ENCODE results near the gene DLG2.

DNA sequence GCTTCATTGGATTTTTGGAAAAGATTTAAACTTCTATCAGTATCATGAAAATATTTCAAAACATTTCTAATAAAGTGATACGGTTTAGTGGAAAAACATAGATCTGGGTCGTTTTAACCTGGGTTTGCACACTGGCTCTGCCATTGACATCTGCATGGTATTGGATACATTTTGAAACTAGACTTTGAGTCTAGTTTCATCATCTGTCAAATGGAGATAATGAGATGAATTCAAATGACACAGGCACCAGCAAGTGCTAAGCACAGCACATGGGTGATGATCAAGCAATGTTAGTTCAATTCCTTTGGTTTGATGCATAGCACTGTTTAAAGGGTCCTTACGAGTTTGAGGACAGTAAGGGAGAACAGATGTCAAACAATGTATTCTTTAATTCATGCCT, 1522.0 kb downstream of the DLG2 start:
- TF ChIP-seq, protein P1, sequence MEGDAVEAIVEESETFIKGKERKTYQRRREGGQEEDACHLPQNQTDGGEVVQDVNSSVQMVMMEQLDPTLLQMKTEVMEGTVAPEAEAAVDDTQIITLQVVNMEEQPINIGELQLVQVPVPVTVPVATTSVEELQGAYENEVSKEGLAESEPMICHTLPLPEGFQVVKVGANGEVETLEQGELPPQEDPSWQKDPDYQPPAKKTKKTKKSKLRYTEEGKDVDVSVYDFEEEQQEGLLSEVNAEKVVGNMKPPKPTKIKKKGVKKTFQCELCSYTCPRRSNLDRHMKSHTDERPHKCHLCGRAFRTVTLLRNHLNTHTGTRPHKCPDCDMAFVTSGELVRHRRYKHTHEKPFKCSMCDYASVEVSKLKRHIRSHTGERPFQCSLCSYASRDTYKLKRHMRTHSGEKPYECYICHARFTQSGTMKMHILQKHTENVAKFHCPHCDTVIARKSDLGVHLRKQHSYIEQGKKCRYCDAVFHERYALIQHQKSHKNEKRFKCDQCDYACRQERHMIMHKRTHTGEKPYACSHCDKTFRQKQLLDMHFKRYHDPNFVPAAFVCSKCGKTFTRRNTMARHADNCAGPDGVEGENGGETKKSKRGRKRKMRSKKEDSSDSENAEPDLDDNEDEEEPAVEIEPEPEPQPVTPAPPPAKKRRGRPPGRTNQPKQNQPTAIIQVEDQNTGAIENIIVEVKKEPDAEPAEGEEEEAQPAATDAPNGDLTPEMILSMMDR (IDR thresholded peaks at IDR 0.05), result no peak
- no peak for TF ChIP-seq POLR2A (IDR thresholded peaks at IDR 0.05)

Measured in uterus (tissue), 2 donors.